Measurements from ENCODE around the gene RAD17.
"Not testable (repeated sequence)": the region's sequence is repeated elsewhere in the genome, so short reads cannot be mapped to it uniquely, and the experiment has no call there.

RAD17 gene

GRCh38 chr5:69350664-69351063 is 19.0 kb upstream of the RAD17 start:
- Histone ChIP-seq H3K27me3 (replicated peaks; ENCODE audit: control insufficient read depth, insufficient read depth, low read length) (no peaks in the 10 kb centered on the region), H3K4me1 (ENCODE audit: control insufficient read depth, insufficient read depth, low read length) (no peaks in the 10 kb centered on the region), H3K36me3 (ENCODE audit: control insufficient read depth, insufficient read depth, low read length, severe bottlenecking) (peaks cover 57% of the 10 kb centered on the region), H3K4me3 (ENCODE audit: low read length) (no peak overlapping the region), H3K9ac (ENCODE audit: low read length) (no peak overlapping the region), H3K9me3 (ENCODE audit: control insufficient read depth, low read length) (no peaks in the 10 kb centered on the region)
- DNase-seq (ENCODE audit: low read depth): no peak

DNA sequence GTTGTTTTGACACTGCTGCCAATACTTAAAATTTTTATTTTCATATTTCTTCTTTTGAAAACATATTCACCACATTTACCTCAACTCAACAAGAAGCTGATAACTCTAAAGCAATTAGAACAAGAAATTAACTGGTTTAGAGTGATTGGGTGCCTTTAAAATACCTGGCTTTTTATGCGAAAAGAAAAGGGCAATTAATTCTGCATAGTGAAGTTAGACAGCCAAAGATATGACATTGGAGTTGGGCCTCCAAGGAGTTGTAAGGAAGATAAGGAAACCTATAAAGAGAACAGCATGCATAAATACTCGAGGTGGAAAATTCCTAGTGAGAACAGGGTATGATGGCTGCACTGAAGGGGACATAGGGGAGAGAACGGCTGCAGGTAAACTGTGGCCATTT is 9.9 kb upstream of the RAD17 start:
- no peak overlapping the region for H3K4me3 ChIP-seq (ENCODE audit: low read length)
- peaks cover 20% of the 10 kb centered on the region for H3K36me3 ChIP-seq (ENCODE audit: control insufficient read depth, insufficient read depth, low read length, severe bottlenecking)
- no peaks in the 10 kb centered on the region for H3K4me1 ChIP-seq (ENCODE audit: control insufficient read depth, insufficient read depth, low read length)
- H3K9ac ChIP-seq (ENCODE audit: low read length): no peak overlapping the region
- no peaks in the 10 kb centered on the region for H3K27me3 ChIP-seq (replicated peaks; ENCODE audit: control insufficient read depth, insufficient read depth, low read length)
- no peaks in the 10 kb centered on the region for H3K9me3 ChIP-seq (ENCODE audit: control insufficient read depth, low read length)
- DNase-seq (ENCODE audit: low read depth): no peak

GRCh38 chr5:69360442-69360841 is 9.2 kb upstream of the RAD17 start:
- no peak overlapping the region for H3K9ac ChIP-seq (ENCODE audit: low read length)
- no peak overlapping the region for H3K4me3 ChIP-seq (ENCODE audit: low read length)
- no peaks in the 10 kb centered on the region for H3K9me3 ChIP-seq (ENCODE audit: control insufficient read depth, low read length)
- peaks cover 20% of the 10 kb centered on the region for H3K36me3 ChIP-seq (ENCODE audit: control insufficient read depth, insufficient read depth, low read length, severe bottlenecking)
- no peak for DNase-seq (ENCODE audit: low read depth)
- H3K4me1 ChIP-seq (ENCODE audit: control insufficient read depth, insufficient read depth, low read length): no peaks in the 10 kb centered on the region
- no peaks in the 10 kb centered on the region for H3K27me3 ChIP-seq (replicated peaks; ENCODE audit: control insufficient read depth, insufficient read depth, low read length)

- Histone ChIP-seq H3K4me3 (ENCODE audit: low read length) (no peak overlapping the region), H3K27me3 (replicated peaks; ENCODE audit: control insufficient read depth, insufficient read depth, low read length) (no peaks in the 10 kb centered on the region), H3K36me3 (ENCODE audit: control insufficient read depth, insufficient read depth, low read length, severe bottlenecking) (peaks cover 33% of the 10 kb centered on the region), H3K9ac (ENCODE audit: low read length) (no peak overlapping the region), H3K9me3 (ENCODE audit: control insufficient read depth, low read length) (no peaks in the 10 kb centered on the region), H3K4me1 (ENCODE audit: control insufficient read depth, insufficient read depth, low read length) (peaks cover 10% of the 10 kb centered on the region)
- peak; percentile 11 for DNase-seq (ENCODE audit: low read depth)
These were observed 5.2 kb upstream of the RAD17 start for GRCh38 chr5:69364414-69364813.

- Histone ChIP-seq H3K36me3 (ENCODE audit: control insufficient read depth, insufficient read depth, low read length, severe bottlenecking) (peaks cover 33% of the 10 kb centered on the region), H3K27me3 (replicated peaks; ENCODE audit: control insufficient read depth, insufficient read depth, low read length) (no peaks in the 10 kb centered on the region), H3K9ac (ENCODE audit: low read length) (no peak overlapping the region), H3K4me1 (ENCODE audit: control insufficient read depth, insufficient read depth, low read length) (peaks cover 10% of the 10 kb centered on the region), H3K9me3 (ENCODE audit: control insufficient read depth, low read length) (no peaks in the 10 kb centered on the region), H3K4me3 (ENCODE audit: low read length) (no peak overlapping the region)
- no peak for DNase-seq (ENCODE audit: low read depth)
These were observed 4.8 kb upstream of the RAD17 start for GRCh38 chr5:69364850-69365249.

- Histone ChIP-seq H3K9ac (ENCODE audit: low read length) (peak overlapping the region; percentile 99), H3K9me3 (ENCODE audit: control insufficient read depth, low read length) (no peaks in the 10 kb centered on the region), H3K4me1 (ENCODE audit: control insufficient read depth, insufficient read depth, low read length) (peaks cover 24% of the 10 kb centered on the region), H3K27me3 (replicated peaks; ENCODE audit: control insufficient read depth, insufficient read depth, low read length) (no peaks in the 10 kb centered on the region), H3K4me3 (ENCODE audit: low read length) (peak overlapping the region; percentile 95), H3K36me3 (ENCODE audit: control insufficient read depth, insufficient read depth, low read length, severe bottlenecking) (peaks cover 29% of the 10 kb centered on the region)
- no peak for DNase-seq (ENCODE audit: low read depth)
These were observed 1.8 kb upstream of the RAD17 start for GRCh38 chr5:69367697-69368279.

DNA sequence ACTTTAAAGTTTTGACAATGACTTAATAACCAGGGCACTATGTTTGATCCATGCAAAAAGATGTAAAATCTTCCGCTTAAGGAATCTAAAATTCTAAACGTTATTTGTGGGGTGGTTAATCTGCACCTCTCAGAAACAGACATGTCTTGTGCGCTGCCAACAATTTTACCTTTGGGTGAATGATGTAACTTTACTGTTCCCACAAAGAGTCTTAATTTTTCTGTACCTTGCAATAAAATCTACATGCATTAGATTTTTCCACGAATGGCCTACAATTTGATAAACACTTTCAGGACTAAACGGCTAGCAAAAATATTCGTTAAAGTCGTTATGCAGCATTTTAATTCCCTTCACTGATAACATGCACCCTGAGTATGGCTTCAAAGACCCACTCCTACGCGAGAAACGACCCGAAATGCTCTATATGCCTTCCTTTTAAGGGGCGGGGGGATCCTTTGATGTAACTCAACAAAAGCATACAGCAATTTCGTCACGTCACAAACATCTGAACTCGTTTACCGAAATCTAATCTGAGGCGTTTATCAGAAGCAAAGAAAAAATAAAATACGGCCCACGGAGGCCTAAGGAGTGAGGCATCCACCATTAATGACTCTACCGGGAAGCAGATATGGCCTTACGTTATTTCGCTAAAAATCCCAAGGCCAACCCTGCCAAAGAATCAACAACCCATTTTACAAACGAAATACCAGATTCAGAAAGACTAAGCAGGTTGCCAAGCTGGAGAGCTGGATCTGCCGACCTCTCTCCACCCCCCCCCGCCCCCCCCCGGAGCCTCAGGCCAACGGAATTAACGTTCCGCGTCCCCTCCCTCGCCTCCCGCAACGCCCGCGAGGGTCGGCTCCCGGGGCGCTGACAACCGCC is 919 bp upstream of the RAD17 start:
- H3K9ac ChIP-seq (ENCODE audit: low read length): peak overlapping the region; percentile 99
- H3K4me1 ChIP-seq (ENCODE audit: control insufficient read depth, insufficient read depth, low read length): peaks cover 24% of the 10 kb centered on the region
- peak; percentile 72 for DNase-seq (ENCODE audit: low read depth)
- H3K27me3 ChIP-seq (replicated peaks; ENCODE audit: control insufficient read depth, insufficient read depth, low read length): no peaks in the 10 kb centered on the region
- peak overlapping the region; percentile 95 for H3K4me3 ChIP-seq (ENCODE audit: low read length)
- H3K36me3 ChIP-seq (ENCODE audit: control insufficient read depth, insufficient read depth, low read length, severe bottlenecking): peaks cover 23% of the 10 kb centered on the region
- no peaks in the 10 kb centered on the region for H3K9me3 ChIP-seq (ENCODE audit: control insufficient read depth, low read length)

DNA sequence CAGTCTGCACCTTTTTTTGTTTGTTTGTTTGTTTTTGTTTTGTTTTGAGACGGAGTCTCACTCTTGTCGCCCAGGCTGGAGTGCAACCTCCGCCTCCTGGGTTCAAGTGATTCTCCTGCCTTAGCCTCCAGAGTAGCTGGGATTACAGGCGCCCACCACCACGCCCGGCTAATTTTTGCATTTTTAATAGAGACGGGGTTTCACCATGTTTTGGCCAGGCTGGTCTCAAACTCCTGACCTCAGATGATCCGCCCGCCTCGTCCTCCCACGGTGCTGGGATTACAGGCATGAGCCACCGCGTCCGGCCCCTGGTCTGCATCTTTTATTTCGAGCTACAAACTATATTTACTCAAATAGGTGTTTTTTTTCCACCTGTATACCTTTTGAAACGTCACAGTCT is 717 bp downstream of the RAD17 start:
- not testable (repeated sequence) for H3K9me3 ChIP-seq (ENCODE audit: control insufficient read depth, low read length); DNase-seq (ENCODE audit: low read depth); H3K27me3 ChIP-seq (replicated peaks; ENCODE audit: control insufficient read depth, insufficient read depth, low read length)
- Histone ChIP-seq H3K4me3 (ENCODE audit: low read length) (peak overlapping the region; percentile 95), H3K4me1 (ENCODE audit: control insufficient read depth, insufficient read depth, low read length) (peaks cover 24% of the 10 kb centered on the region), H3K9ac (ENCODE audit: low read length) (peak overlapping the region; percentile 99), H3K36me3 (ENCODE audit: control insufficient read depth, insufficient read depth, low read length, severe bottlenecking) (peaks cover 27% of the 10 kb centered on the region)

- no peak for DNase-seq (ENCODE audit: low read depth)
- no peaks in the 10 kb centered on the region for H3K9me3 ChIP-seq (ENCODE audit: control insufficient read depth, low read length)
- H3K27me3 ChIP-seq (replicated peaks; ENCODE audit: control insufficient read depth, insufficient read depth, low read length): no peaks in the 10 kb centered on the region
- H3K4me3 ChIP-seq (ENCODE audit: low read length): no peak overlapping the region
- H3K36me3 ChIP-seq (ENCODE audit: control insufficient read depth, insufficient read depth, low read length, severe bottlenecking): peaks cover 25% of the 10 kb centered on the region
- H3K4me1 ChIP-seq (ENCODE audit: control insufficient read depth, insufficient read depth, low read length): peaks cover 23% of the 10 kb centered on the region
- no peak overlapping the region for H3K9ac ChIP-seq (ENCODE audit: low read length)
These were observed 2.8 kb downstream of the RAD17 start for GRCh38 chr5:69372394-69372793.

DNA sequence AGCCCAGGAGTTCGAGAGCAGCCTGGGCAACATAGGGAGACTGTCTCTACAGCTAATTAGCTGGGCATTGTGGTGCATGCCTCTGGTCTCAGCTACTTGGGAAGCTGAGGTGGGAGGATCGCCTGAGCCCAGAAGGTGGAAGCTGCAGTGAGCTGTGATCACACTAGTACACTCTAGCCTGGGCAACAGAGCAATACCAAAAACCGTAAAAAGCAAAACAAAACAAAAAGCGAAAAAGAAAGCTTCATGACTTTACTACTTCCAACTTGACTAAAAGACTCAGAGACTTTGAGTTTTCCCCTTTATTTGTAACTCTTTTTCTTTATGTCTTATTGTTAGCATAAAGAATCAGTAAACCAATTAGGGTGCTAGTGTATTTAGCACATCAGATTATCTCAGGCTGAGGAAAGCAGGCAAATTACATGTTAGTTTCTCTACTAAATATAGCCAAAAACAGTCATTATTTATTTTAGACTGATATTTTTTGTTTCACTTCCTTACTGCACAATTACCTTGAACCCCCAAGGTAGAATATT is 5.4 kb downstream of the RAD17 start:
- no peak overlapping the region for H3K4me3 ChIP-seq (ENCODE audit: low read length)
- no peak for DNase-seq (ENCODE audit: low read depth)
- peaks cover 14% of the 10 kb centered on the region for H3K4me1 ChIP-seq (ENCODE audit: control insufficient read depth, insufficient read depth, low read length)
- H3K36me3 ChIP-seq (ENCODE audit: control insufficient read depth, insufficient read depth, low read length, severe bottlenecking): peaks cover 38% of the 10 kb centered on the region
- no peaks in the 10 kb centered on the region for H3K27me3 ChIP-seq (replicated peaks; ENCODE audit: control insufficient read depth, insufficient read depth, low read length)
- no peaks in the 10 kb centered on the region for H3K9me3 ChIP-seq (ENCODE audit: control insufficient read depth, low read length)
- no peak overlapping the region for H3K9ac ChIP-seq (ENCODE audit: low read length)

DNA sequence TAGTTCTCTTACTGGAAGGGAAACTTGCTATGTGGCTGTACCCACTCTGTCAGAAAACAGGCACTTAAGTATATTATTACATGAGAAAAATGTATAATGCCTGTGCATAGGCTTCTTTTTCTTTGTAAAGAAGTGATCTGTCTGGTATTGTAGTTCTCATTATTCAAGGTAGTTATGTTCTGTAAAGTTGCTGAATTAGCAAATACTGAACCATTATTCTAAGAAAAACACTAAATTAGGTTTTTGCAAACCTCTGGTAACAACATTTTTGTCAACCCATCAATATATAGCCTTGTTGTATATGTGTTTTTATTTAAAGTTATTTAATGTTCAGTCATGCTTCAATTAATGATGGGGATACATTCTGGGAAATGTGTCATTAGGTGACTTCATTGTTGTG is 8.8 kb downstream of the RAD17 start:
- no peaks in the 10 kb centered on the region for H3K4me1 ChIP-seq (ENCODE audit: control insufficient read depth, insufficient read depth, low read length)
- H3K27me3 ChIP-seq (replicated peaks; ENCODE audit: control insufficient read depth, insufficient read depth, low read length): no peaks in the 10 kb centered on the region
- H3K9me3 ChIP-seq (ENCODE audit: control insufficient read depth, low read length): no peaks in the 10 kb centered on the region
- no peak for DNase-seq (ENCODE audit: low read depth)
- peaks cover 67% of the 10 kb centered on the region for H3K36me3 ChIP-seq (ENCODE audit: control insufficient read depth, insufficient read depth, low read length, severe bottlenecking)
- H3K9ac ChIP-seq (ENCODE audit: low read length): no peak overlapping the region
- no peak overlapping the region for H3K4me3 ChIP-seq (ENCODE audit: low read length)
